Progenitor cell of endocrine pancreas (in vitro differentiated cells): ENCODE measurements around the gene IL4. TPM values are rescaled to one million over a fixed set of nuclear protein-coding genes. Genes with fewer than 3 reads are reported as not detected.

Experiments used
- DNase-seq: peaks from one replicate; pipeline ENCODE4 v3.0.0; 2021; ENCODE audit warnings: low spot score; ENCODE audit not compliant: unreplicated experiment
- H3K27ac Mint-ChIP-seq: 2 replicates; pipeline ENCODE4 v1.8.0; 2021; ENCODE audit warnings: mild to moderate bottlenecking, moderate library complexity, mixed read lengths
- H3K27me3 Mint-ChIP-seq: 2 replicates; pipeline ENCODE4 v1.8.0; 2021; ENCODE audit warnings: mixed read lengths
- H3K36me3 Mint-ChIP-seq: 2 replicates; pipeline ENCODE4 v1.8.0; 2022; ENCODE audit warnings: mixed read lengths; ENCODE audit not compliant: insufficient read depth
- H3K4me1 Mint-ChIP-seq: 2 replicates; pipeline ENCODE4 v1.8.0; 2021; ENCODE audit warnings: low read depth, mixed read lengths
- H3K4me3 Mint-ChIP-seq: 2 replicates; pipeline ENCODE4 v1.8.0; 2021; ENCODE audit warnings: low read depth, mild to moderate bottlenecking, moderate library complexity, mixed read lengths
- H3K9me3 Mint-ChIP-seq: 2 replicates; pipeline ENCODE4 v1.8.0; 2021; ENCODE audit warnings: low read depth, mixed read lengths
- total RNA-seq: library from RNA; stranded (reverse); gene quantifications from 2 replicates; pipeline ENCODE4 v1.2.1, GENCODE V29; 2021
- TF ChIP-seq, protein P1 (sequence below): fragments of 200-600 bp; sonication (generic); IDR thresholded peaks from one replicate; pipeline ENCODE4 v1.5.0; 2021; ENCODE audit warnings: antibody characterized with exemption, mild to moderate bottlenecking; ENCODE audit not compliant: unreplicated experiment

IL4 gene
- total RNA-seq, 1 donor from 2014 or later, result not detected

DNA sequence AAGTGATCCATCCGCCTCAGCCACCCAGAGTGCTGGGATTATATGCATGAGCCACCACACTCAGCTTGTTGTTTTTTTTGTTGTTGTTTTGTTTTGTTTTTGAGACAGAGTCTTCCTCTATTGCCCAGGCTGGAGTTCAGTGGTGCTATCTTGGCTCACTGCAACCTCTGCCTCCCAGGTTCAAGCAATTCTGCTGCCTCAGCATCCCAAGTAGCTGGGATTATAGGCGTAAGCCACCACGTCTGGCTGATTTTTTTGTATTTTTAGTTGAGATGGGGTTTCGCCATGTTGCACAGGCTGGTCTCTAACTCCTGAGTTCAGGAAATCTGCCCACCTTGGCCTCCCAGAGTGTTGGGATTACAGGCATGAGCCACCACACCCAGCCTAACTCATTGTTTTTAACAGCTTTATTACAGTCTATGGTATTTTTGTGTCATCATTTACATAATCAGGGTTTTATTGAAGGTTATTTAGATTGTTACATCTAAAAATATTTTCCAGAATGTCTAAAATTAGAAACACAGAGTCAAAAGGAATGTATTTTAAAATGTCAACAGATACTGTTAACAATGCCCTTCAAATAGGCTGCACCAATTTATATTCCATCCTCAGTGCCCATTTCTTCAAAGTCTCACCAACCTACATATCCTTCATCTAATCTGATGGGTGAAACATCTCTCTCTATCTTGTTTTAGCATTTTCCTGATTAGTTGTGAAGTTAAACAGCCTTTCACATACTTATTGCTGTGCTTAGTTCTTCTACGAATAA lies 44.9 kb downstream of the IL4 start:
- no peak overlapping the region for H3K4me3 Mint-ChIP-seq
- no peaks in the 10 kb centered on the region for H3K27me3 Mint-ChIP-seq
- H3K9me3 Mint-ChIP-seq, result no peaks in the 10 kb centered on the region
- H3K36me3 Mint-ChIP-seq, result peaks cover 18% of the 10 kb centered on the region
- H3K4me1 Mint-ChIP-seq, result no peaks in the 10 kb centered on the region
- no peak overlapping the region for H3K27ac Mint-ChIP-seq
- DNase-seq, result no peak
- TF ChIP-seq, protein P1, sequence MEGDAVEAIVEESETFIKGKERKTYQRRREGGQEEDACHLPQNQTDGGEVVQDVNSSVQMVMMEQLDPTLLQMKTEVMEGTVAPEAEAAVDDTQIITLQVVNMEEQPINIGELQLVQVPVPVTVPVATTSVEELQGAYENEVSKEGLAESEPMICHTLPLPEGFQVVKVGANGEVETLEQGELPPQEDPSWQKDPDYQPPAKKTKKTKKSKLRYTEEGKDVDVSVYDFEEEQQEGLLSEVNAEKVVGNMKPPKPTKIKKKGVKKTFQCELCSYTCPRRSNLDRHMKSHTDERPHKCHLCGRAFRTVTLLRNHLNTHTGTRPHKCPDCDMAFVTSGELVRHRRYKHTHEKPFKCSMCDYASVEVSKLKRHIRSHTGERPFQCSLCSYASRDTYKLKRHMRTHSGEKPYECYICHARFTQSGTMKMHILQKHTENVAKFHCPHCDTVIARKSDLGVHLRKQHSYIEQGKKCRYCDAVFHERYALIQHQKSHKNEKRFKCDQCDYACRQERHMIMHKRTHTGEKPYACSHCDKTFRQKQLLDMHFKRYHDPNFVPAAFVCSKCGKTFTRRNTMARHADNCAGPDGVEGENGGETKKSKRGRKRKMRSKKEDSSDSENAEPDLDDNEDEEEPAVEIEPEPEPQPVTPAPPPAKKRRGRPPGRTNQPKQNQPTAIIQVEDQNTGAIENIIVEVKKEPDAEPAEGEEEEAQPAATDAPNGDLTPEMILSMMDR, result no peak

DNA sequence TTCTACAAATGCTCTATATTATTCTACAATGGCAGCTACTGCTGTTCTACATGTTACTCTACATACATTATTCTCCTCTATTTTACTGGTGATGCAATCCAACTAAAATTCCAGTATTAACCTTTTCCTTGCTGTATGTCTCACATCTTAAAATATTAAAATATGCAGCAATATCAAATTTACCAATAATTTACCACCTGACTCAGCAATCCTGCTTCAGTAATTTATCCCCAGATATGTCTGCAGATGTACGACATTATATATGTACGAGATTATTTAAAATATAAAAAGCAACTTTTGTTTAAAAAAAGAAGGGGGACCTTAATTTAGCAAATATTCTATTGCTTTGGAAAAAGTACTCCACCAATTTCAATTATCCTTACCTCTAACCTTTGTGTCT lies 52.0 kb downstream of the IL4 start:
- H3K4me1 Mint-ChIP-seq, result no peaks in the 10 kb centered on the region

DNA sequence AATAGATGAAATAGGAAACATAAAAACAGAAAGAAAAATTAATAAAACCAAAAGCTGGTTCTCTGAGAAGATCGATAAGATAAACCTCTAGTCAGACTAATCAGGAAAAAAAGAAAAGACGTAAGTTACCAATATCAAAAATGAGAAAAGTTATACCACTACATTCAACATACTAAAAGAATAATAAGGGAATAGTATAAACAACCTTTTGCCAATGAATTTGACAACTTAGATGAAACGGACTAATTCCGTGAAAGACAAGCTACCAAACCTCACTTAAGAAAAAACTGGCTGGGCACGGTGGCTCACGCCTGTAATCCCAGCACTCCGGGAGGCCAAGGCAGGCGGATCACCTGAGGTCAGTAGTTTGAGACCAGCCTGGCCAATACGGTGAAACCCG lies 56.1 kb downstream of the IL4 start:
- TF ChIP-seq, protein P1, result no peak
- Mint-ChIP-seq H3K4me3 (no peak overlapping the region), H3K27ac (no peak overlapping the region), H3K27me3 (no peaks in the 10 kb centered on the region), H3K4me1 (peaks cover 13% of the 10 kb centered on the region), H3K9me3 (no peaks in the 10 kb centered on the region), H3K36me3 (peaks cover 11% of the 10 kb centered on the region)
- no peak for DNase-seq

More for the DNA sequence above, 52.0 kb downstream of the IL4 start:
- TF ChIP-seq, protein P1, result no peak
- DNase-seq, result no peak
- Mint-ChIP-seq H3K27ac (no peak overlapping the region), H3K27me3 (no peaks in the 10 kb centered on the region), H3K4me3 (no peak overlapping the region), H3K36me3 (peaks cover 20% of the 10 kb centered on the region), H3K9me3 (no peaks in the 10 kb centered on the region)

Other genes with a start within 250 kb of the IL4 start
- gene IRF1, start 183.2 kb upstream of the IL4 start, total RNA-seq, result 2.3 and 4.1 TPM in 2 replicates
- not detected in 2 replicates for gene IL5, start 130.5 kb upstream of the IL4 start, total RNA-seq
- gene RAD50, start 117.0 kb upstream of the IL4 start, total RNA-seq, result 50.2 and 52.4 TPM in 2 replicates
- gene IL13, start 15.8 kb upstream of the IL4 start, total RNA-seq, result not detected in 2 replicates
- 33.1 and 33.6 TPM in 2 replicates for gene KIF3A, start 63.6 kb downstream of the IL4 start, total RNA-seq
- gene CCNI2, start 73.4 kb downstream of the IL4 start, total RNA-seq, result 0.36 and 0.49 TPM in 2 replicates
- gene SEPTIN8, start 103.2 kb downstream of the IL4 start, total RNA-seq, result 60.4 and 67.2 TPM in 2 replicates
- 0.98 and 1.3 TPM in 2 replicates for gene SOWAHA, start 139.3 kb downstream of the IL4 start, total RNA-seq
- gene SHROOM1, start 156.7 kb downstream of the IL4 start, total RNA-seq, result 10.0 and 12.6 TPM in 2 replicates
- 0.51 and 0.55 TPM in 2 replicates for gene GDF9, start 192.5 kb downstream of the IL4 start, total RNA-seq
- 230 and 275 TPM in 2 replicates for gene UQCRQ, start 192.7 kb downstream of the IL4 start, total RNA-seq
- gene LEAP2, start 199.7 kb downstream of the IL4 start, total RNA-seq, result 1.7 and 2.0 TPM in 2 replicates